ENCODE results near the gene RASSF4. TPM values are rescaled to one million over a fixed set of nuclear protein-coding genes. Genes with fewer than 3 reads are reported as not detected.

Gene RASSF4
- total RNA-seq, 1 donor from 2014 or later, result 2.5 TPM

DNA sequence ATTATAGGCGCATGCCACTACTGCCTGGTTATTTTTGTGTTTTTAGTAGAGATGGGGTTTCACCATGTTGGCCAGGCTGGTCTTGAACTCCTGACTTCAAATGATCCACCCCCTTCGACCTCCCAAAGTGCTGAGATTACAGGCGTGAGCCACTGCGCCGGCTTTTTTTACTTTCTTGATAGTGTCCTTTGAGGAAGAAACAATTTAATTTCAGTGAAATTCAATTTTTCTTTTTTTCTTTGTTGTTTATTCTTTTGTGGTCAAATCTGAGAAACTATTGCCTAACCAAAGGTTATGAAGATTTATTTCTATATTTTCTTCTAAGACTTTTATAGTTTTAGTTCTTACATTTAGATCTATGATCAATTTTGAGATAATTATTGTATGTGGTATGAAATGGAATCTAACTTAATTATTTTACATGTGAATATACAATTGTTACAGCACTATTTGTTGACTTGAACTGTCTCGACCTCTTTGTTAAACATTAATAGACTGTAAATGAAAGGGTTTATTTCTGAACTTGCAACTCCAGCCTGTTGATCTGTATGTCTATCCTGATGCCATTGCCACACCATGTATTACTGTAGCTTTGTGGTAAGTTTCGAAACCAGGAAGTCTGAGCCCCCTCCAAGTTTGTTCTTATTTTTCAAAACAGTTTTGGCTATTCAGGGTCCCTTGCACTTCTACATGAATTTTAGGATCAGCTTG is 19.8 kb upstream of the RASSF4 start:
- Mint-ChIP-seq H3K4me3 (no peak overlapping the region), H3K27ac (no peak overlapping the region), H3K27me3 (ENCODE audit: insufficient read depth) (peaks cover 8% of the 10 kb centered on the region), H3K4me1 (ENCODE audit: low read depth) (peaks cover 5% of the 10 kb centered on the region), H3K36me3 (ENCODE audit: low read depth) (peaks cover 1% of the 10 kb centered on the region), H3K9me3 (peaks cover 10% of the 10 kb centered on the region)
- intact Hi-C loops (cut with micrococcal nuclease), result loop anchor here (10.0 kb wide), 1 partner anchor 295 kb away; no protein-coding TSS in a partner anchor
- no peak for DNase-seq (ENCODE audit: low spot score)

DNA sequence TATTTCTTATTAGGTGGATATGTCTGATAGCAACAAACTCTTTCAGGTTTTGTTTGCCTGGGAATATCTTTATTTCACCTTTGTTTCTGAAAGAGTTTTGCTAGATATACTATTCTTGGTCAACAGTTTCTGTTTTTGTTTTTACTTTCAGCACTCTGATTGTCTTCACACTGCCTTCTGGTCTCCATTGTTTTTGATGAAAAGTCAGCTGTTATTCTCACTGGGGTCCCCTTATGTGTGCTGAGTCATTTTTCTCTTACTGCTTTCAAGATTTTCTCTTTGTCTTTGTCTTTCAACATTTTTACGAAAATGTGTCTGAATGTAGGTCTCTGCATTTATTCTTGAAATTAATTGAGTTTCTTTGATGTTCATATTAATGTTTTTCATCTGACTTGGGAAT is 15.2 kb upstream of the RASSF4 start:
- H3K36me3 Mint-ChIP-seq (ENCODE audit: low read depth), result peaks cover 1% of the 10 kb centered on the region
- H3K4me3 Mint-ChIP-seq, result no peak overlapping the region
- H3K9me3 Mint-ChIP-seq, result peaks cover 15% of the 10 kb centered on the region
- intact Hi-C loops (cut with micrococcal nuclease), result no loop called here
- DNase-seq (ENCODE audit: low spot score), result no peak
- H3K27ac Mint-ChIP-seq, result no peak overlapping the region
- peaks cover 7% of the 10 kb centered on the region for H3K4me1 Mint-ChIP-seq (ENCODE audit: low read depth)
- peaks cover 8% of the 10 kb centered on the region for H3K27me3 Mint-ChIP-seq (ENCODE audit: insufficient read depth)

DNA sequence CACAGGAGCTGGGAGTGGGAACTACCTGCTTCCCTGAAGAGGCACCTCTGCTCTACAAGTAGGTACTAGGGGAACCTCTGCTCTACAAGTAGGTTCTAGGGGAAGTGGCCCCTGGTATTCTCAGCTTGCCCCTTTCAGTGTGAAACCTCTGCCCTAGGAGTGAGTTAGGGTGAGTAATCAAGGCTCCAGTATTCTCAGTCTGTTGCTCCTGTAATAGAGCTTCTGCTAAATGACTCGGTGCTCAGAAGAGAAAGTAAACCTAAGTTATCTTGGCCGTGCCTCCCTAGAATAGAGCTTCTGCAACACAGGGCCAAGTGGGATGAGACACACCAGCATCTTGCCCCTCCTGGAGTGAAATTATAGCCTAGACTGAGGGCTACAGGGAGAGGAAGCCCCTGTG is 13.4 kb upstream of the RASSF4 start:
- H3K4me1 Mint-ChIP-seq (ENCODE audit: low read depth), result peaks cover 7% of the 10 kb centered on the region
- DNase-seq (ENCODE audit: low spot score), result no peak
- H3K4me3 Mint-ChIP-seq, result no peak overlapping the region
- H3K36me3 Mint-ChIP-seq (ENCODE audit: low read depth), result peaks cover 1% of the 10 kb centered on the region
- no peak overlapping the region for H3K27ac Mint-ChIP-seq
- intact Hi-C loops (cut with micrococcal nuclease), result no loop called here
- H3K27me3 Mint-ChIP-seq (ENCODE audit: insufficient read depth), result peaks cover 8% of the 10 kb centered on the region
- H3K9me3 Mint-ChIP-seq, result peaks cover 15% of the 10 kb centered on the region

DNA sequence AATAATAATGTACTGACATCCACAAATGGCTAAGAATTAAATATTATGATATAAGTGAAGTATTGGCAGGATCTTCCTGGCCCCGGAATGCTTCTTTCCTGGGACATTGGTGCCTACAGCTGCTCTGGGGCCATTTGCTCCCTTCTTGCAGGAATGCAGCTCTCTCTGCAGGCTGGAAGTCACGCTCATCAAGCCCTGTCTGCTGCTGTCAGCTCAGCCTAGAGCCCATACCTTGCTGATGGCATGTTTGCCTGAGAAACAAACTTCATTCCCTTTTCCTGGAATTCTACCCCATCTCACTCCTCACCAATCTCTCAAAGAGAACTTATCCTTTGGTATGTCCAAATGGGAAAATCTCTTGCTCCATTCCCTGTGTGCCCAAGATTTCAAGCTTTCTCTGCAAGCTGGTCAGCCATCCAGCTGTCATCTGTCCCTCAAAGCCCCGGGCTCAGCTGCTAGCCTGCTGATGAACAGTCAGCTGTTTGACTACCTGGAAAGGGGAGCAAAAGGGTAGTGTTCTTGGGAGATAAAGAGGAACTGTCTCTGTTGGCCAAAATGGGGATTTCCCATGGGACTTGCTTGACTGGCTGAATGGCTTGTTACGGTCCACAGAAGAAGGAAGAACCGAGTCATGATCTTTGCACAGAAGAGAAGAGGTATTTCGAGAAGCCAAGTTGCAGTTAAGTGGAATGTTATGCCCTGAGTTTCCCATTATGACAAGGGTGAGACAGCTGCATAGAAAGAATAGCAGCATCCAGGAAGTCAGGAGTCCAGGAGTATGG is 12.0 kb upstream of the RASSF4 start:
- DNase-seq (ENCODE audit: low spot score), result no peak
- peaks cover 5% of the 10 kb centered on the region for H3K27me3 Mint-ChIP-seq (ENCODE audit: insufficient read depth)
- intact Hi-C loops (cut with micrococcal nuclease), result no loop called here
- peaks cover 1% of the 10 kb centered on the region for H3K36me3 Mint-ChIP-seq (ENCODE audit: low read depth)
- no peak overlapping the region for H3K4me3 Mint-ChIP-seq
- H3K9me3 Mint-ChIP-seq, result peaks cover 15% of the 10 kb centered on the region
- no peak overlapping the region for H3K27ac Mint-ChIP-seq
- peaks cover 7% of the 10 kb centered on the region for H3K4me1 Mint-ChIP-seq (ENCODE audit: low read depth)

DNA sequence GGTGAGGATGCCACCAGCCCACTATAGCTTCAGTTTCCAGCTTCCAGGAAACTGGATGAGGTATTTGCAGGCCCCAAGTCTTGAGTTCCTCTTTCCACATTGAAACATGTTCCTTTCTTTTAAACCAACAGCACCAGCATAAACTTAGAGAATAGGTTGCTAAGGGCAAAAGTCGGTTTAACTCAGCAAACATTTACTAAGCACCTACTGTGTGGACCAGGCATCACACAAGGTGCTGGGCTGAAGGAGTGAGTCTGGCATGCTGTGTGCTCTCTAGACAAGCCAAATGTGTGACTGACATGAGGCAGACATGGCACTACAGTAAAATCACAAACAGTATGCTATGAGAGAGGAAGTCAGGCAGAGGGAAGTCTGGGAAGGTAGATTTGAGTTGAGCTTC is 11.0 kb upstream of the RASSF4 start:
- Mint-ChIP-seq H3K36me3 (ENCODE audit: low read depth) (peaks cover 1% of the 10 kb centered on the region), H3K27me3 (ENCODE audit: insufficient read depth) (peaks cover 2% of the 10 kb centered on the region), H3K9me3 (peaks cover 15% of the 10 kb centered on the region), H3K4me1 (ENCODE audit: low read depth) (peaks cover 7% of the 10 kb centered on the region), H3K27ac (no peak overlapping the region), H3K4me3 (no peak overlapping the region)
- intact Hi-C loops (cut with micrococcal nuclease), result no loop called here
- DNase-seq (ENCODE audit: low spot score), result no peak

DNA sequence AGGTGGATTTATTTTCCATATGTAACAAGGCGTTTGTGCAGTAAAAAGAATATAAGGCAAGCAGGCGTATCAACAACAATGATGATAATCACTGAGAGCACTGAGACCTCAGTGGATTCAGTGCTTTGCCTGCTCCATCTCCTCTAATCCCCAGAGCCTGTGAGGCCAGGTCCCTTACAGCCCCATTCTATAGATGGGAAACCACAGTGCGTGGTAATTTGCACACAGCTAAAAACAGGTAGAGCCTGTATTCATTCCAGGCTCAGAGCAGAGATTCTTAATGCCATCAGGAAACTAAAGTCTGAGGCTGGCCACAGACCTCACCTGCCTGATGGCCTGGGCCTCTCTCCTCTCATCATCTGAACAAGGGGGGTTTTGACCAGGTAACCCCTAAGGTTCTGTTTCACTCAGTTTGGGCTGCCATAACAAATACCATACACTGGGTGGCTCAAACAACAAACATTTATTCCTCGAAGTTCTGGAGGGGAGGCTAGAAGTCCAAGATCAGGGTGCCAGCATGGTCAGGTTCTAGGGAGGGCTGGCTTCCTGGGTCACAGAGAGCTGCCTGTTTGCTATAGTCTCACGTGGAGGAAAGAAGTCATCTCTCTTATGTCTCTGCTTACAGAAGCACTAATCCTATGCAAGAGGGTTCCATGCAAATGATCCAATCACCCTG is 10.3 kb upstream of the RASSF4 start:
- Mint-ChIP-seq H3K9me3 (peaks cover 11% of the 10 kb centered on the region), H3K4me3 (no peak overlapping the region), H3K4me1 (ENCODE audit: low read depth) (peaks cover 7% of the 10 kb centered on the region), H3K27ac (no peak overlapping the region), H3K36me3 (ENCODE audit: low read depth) (peaks cover 1% of the 10 kb centered on the region), H3K27me3 (ENCODE audit: insufficient read depth) (peaks cover under 1% of the 10 kb centered on the region)
- intact Hi-C loops (cut with micrococcal nuclease), result no loop called here
- DNase-seq (ENCODE audit: low spot score), result no peak

DNA sequence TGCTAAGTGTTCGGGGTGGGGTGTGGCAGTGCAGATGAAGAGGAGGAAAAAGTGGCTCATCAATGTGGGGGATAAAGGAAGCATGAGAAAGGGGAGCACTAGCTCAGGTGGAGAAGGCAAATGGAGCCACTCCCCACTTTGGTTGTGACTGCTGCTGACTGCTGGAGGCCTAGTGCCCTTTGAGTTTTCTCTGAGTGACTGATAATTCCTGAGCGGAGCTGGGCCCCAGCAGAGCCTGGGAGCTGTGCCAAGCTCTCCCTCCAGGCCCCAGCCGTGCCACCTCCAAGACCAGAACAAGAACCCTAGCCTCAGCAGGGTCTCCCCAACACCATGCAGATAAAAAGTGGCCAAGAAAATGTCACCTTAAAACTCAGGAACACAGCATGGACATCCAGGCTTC is 9.7 kb upstream of the RASSF4 start:
- DNase-seq (ENCODE audit: low spot score), result no peak
- Mint-ChIP-seq H3K27ac (no peak overlapping the region), H3K4me3 (no peak overlapping the region), H3K27me3 (ENCODE audit: insufficient read depth) (no peaks in the 10 kb centered on the region), H3K4me1 (ENCODE audit: low read depth) (peaks cover 11% of the 10 kb centered on the region), H3K9me3 (peaks cover 4% of the 10 kb centered on the region), H3K36me3 (ENCODE audit: low read depth) (peaks cover 2% of the 10 kb centered on the region)
- intact Hi-C loops (cut with micrococcal nuclease), result no loop called here

GRCh38 chr10:44950326-44951225 is 9.0 kb upstream of the RASSF4 start:
- no peaks in the 10 kb centered on the region for H3K9me3 Mint-ChIP-seq
- no peak for DNase-seq (ENCODE audit: low spot score)
- H3K36me3 Mint-ChIP-seq (ENCODE audit: low read depth), result peaks cover 2% of the 10 kb centered on the region
- no peak overlapping the region for H3K4me3 Mint-ChIP-seq
- intact Hi-C loops (cut with micrococcal nuclease), result no loop called here
- H3K4me1 Mint-ChIP-seq (ENCODE audit: low read depth), result peaks cover 11% of the 10 kb centered on the region
- no peak overlapping the region for H3K27ac Mint-ChIP-seq
- H3K27me3 Mint-ChIP-seq (ENCODE audit: insufficient read depth), result no peaks in the 10 kb centered on the region

DNA sequence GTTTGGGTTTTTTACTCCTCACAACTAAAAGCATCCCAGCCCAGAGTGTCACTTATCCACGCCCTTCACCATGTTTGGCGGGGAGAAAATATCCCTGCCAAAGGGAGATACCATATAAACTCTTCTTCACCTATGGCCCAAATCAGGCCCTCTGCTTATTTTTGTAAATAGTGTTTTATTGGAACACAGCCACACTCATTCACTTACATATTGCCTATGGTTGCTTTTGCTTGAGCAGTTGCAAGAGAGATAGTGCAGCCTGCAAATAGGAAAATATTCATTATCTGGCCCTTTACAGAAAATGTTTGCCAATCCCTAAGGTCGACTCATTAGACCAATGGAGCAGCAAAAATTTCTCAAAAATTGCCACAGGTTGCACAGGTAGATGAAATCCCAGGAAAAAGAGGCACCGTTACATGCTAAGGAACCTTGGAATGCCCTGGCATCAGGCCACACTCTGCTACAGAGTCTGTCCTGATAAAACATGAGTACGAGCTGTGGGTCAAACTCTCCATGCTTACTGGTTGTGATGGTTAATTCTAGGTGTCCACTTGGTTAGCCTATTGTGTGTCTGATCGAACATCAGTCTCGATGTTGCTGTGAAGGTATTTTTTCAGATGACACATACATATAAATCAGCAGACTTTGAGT is 7.9 kb upstream of the RASSF4 start:
- intact Hi-C loops (cut with micrococcal nuclease), result no loop called here
- Mint-ChIP-seq H3K9me3 (no peaks in the 10 kb centered on the region), H3K27me3 (ENCODE audit: insufficient read depth) (no peaks in the 10 kb centered on the region), H3K27ac (no peak overlapping the region), H3K4me1 (ENCODE audit: low read depth) (peaks cover 11% of the 10 kb centered on the region), H3K36me3 (ENCODE audit: low read depth) (peaks cover 5% of the 10 kb centered on the region), H3K4me3 (no peak overlapping the region)
- DNase-seq (ENCODE audit: low spot score), result no peak

DNA sequence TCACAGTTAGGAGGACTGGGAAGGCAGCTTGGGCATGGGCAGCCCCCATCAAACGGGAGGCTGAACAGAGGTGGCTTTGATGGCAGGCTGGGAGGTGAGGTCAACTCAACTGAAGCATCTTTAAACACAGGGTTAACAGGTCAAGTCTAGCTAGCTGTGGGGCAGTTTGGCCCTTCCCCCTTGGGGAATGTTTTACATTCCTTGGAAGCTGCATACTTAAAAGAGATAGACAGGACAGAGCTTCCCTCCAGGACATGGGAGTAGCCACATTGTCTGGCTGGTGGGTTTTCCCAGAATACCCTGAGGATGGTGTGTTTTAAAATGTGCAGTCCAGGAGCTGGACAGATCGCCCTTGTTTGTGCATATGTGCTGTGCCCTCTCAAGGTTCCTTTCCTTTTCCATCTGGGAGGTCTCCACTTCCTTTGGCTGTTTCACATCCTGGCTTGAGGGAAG is 6.8 kb upstream of the RASSF4 start:
- H3K36me3 Mint-ChIP-seq (ENCODE audit: low read depth), result peaks cover 7% of the 10 kb centered on the region
- H3K4me3 Mint-ChIP-seq, result no peak overlapping the region
- H3K9me3 Mint-ChIP-seq, result no peaks in the 10 kb centered on the region
- intact Hi-C loops (cut with micrococcal nuclease), result no loop called here
- H3K27ac Mint-ChIP-seq, result no peak overlapping the region
- peaks cover 7% of the 10 kb centered on the region for H3K4me1 Mint-ChIP-seq (ENCODE audit: low read depth)
- no peaks in the 10 kb centered on the region for H3K27me3 Mint-ChIP-seq (ENCODE audit: insufficient read depth)
- DNase-seq (ENCODE audit: low spot score), result no peak

DNA sequence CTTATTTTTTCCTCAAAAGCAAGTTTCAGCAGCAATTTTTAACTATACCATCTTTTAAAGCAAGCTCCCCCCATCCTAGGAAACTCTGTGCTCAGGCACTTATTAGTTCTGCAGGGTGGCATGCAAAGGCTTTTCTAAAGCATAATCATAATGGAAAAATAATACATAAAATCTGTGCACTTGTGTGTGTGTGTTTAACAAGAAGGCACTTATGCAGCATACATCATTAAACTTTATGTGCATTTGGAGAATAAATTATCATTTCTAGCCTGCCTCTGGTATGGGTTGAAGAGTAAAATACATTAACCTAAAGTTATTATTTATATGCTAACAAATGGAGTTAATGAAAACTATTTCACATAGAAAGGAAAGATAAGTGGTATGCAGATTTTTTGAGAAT is 5.6 kb upstream of the RASSF4 start:
- Mint-ChIP-seq H3K27me3 (ENCODE audit: insufficient read depth) (no peaks in the 10 kb centered on the region), H3K36me3 (ENCODE audit: low read depth) (peaks cover 7% of the 10 kb centered on the region), H3K9me3 (no peaks in the 10 kb centered on the region), H3K27ac (no peak overlapping the region), H3K4me1 (ENCODE audit: low read depth) (peaks cover 13% of the 10 kb centered on the region), H3K4me3 (no peak overlapping the region)
- no peak for DNase-seq (ENCODE audit: low spot score)
- intact Hi-C loops (cut with micrococcal nuclease), result no loop called here

DNA sequence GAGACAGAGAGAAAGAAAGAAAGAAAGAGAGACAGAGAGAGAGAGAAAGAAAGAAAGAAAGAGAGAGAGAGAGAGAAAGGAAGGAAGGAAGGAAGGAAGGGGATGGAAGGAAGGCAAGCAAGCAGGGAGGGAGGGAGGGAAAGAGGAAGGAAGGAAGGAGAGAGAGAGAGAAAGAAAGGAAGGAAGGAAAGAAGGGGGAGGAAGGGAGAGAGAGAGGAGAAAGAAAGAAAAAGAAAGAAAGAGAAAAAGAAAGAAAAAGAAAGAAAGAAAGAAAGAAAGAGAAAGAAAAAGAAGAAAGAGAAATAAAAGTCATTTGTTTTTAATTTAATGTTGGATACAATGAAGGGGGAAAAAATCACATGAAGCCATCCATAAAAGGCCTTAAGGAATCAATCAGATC is 4.6 kb upstream of the RASSF4 start:
- DNase-seq (ENCODE audit: low spot score), result no peak
- Mint-ChIP-seq H3K27me3 (ENCODE audit: insufficient read depth) (no peaks in the 10 kb centered on the region), H3K36me3 (ENCODE audit: low read depth) (peaks cover 7% of the 10 kb centered on the region), H3K4me3 (peak overlapping the region; percentile 21), H3K27ac (no peak overlapping the region), H3K9me3 (no peaks in the 10 kb centered on the region), H3K4me1 (ENCODE audit: low read depth) (peaks cover 13% of the 10 kb centered on the region)
- intact Hi-C loops (cut with micrococcal nuclease), result no loop called here
